LNCAP (cell line): ENCODE data around the gene FNDC11.

Source experiments
- TF ChIP-seq, protein P1 (sequence below): fragments of 450-650 bp; IDR thresholded peaks from 2 replicates; pipeline ENCODE4 v1.5.1; 2017; ENCODE audit warnings: mild to moderate bottlenecking

Gene FNDC11

GRCh38 chr20:63555661-63556381 lies 1.9 kb downstream of the FNDC11 start:
- TF ChIP-seq, protein P1, sequence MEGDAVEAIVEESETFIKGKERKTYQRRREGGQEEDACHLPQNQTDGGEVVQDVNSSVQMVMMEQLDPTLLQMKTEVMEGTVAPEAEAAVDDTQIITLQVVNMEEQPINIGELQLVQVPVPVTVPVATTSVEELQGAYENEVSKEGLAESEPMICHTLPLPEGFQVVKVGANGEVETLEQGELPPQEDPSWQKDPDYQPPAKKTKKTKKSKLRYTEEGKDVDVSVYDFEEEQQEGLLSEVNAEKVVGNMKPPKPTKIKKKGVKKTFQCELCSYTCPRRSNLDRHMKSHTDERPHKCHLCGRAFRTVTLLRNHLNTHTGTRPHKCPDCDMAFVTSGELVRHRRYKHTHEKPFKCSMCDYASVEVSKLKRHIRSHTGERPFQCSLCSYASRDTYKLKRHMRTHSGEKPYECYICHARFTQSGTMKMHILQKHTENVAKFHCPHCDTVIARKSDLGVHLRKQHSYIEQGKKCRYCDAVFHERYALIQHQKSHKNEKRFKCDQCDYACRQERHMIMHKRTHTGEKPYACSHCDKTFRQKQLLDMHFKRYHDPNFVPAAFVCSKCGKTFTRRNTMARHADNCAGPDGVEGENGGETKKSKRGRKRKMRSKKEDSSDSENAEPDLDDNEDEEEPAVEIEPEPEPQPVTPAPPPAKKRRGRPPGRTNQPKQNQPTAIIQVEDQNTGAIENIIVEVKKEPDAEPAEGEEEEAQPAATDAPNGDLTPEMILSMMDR: no peak

DNA sequence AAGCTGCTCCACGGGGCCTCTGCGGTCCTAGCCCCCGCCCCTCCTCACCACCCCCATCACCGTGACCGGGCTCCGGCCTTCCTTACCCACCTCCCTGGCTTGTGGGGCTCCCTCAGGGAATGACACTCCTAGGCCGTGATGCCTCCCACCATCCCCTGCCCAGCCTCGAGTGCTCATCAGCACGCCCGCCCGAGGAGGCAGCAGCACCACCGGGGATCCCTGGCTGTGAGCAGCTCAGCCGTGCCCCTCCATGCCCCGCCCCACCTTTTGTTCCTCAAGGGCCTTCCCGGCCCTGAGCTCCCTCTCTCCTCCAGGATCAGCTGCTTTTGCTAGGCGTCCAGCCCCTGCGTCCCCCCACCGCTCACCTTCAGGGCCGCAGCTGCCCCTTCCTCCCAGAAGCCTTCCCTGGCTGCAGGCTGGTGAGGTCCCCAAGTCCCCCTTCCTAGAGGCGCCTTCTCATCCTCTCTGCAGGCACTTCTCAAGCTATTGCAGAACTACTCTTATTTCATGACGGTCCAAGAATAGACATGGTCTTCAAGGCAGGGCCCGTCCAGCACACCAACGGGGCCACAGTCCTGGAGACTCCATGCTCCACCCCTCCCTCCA lies 3.0 kb downstream of the FNDC11 start:
- TF ChIP-seq, protein P1: no peak

- TF ChIP-seq, protein P1: no peak
Observed at GRCh38 chr20:63557481-63557891, 3.5 kb downstream of the FNDC11 start.

GRCh38 chr20:63558804-63559484 lies 5.0 kb downstream of the FNDC11 start:
- TF ChIP-seq, protein P1: no peak

- TF ChIP-seq, protein P1: no peak
Observed at GRCh38 chr20:63560333-63560805, 6.4 kb downstream of the FNDC11 start.

- TF ChIP-seq, protein P1: no peak
Observed at GRCh38 chr20:63560856-63561609, 7.1 kb downstream of the FNDC11 start.
